Upper lobe of left lung (tissue), 6 donors: ENCODE measurements around the gene BAMBI. TPM values are rescaled to one million over a fixed set of nuclear protein-coding genes. Genes with fewer than 3 reads are reported as not detected.

Source experiments
- ATAC-seq, 2 donors: fragments of 200-7000 bp; cut with Tn5 transposase; one replicate each; pipeline ENCODE4 v1.9.1; 2022; ENCODE audit warnings: mild to moderate bottlenecking in 2 of 2, moderate library complexity in 2 of 2; ENCODE audit not compliant: low FRiP score in 2 of 2
- DNase-seq, 2 donors: peaks; one replicate each; pipeline ENCODE4 v3.0.0-alpha.2; 2019 to 2020
- H3K27ac ChIP-seq, 4 donors: fragments of 200-600 bp; sonication (generic); one replicate each; pipeline ENCODE4 v1.5.1; 2016 to 2019
- H3K27me3 ChIP-seq, 4 donors: fragments of 200-600 bp; sonication (generic); one replicate each; pipeline ENCODE4 v1.5.1; 2017 to 2019
- H3K36me3 ChIP-seq, 4 donors: fragments of 200-600 bp; sonication (generic); one replicate each; pipeline ENCODE4 v1.5.1; 2016 to 2019
- H3K4me1 ChIP-seq, 4 donors: fragments of 200-600 bp; sonication (generic); one replicate each; pipeline ENCODE4 v1.5.1; 2018 to 2019
- H3K4me3 ChIP-seq, 4 donors: fragments of 200-600 bp; sonication (generic); one replicate each; pipeline ENCODE4 v1.5.1; 2017 to 2019; ENCODE audit warnings: mild to moderate bottlenecking in 2 of 4, moderate library complexity in 1 of 4
- H3K9me3 ChIP-seq, 4 donors: fragments of 200-600 bp; sonication (generic); one replicate each; pipeline ENCODE4 v1.5.1; 2018 to 2019
- CTCF ChIP-seq, 6 experiments: fragments of 450-650 bp in 4 of 6; fragments of 200-600 bp in 2 of 6; sonication (generic) in 2 of 6; IDR thresholded peaks; one replicate each; pipeline ENCODE4 v1.5.1; 2016 to 2019; ENCODE audit warnings: antibody characterized with exemption in 6 of 6
- EP300 ChIP-seq, 4 donors: sonication (generic); formaldehyde crosslinking; IDR thresholded peaks; one replicate each; pipeline ENCODE4 v1.5.1; 2017; ENCODE audit warnings: antibody characterized with exemption in 4 of 4, control low read depth in 2 of 4
- POLR2A ChIP-seq, 4 donors: fragments of 450-650 bp; IDR thresholded peaks; one replicate each; pipeline ENCODE4 v1.5.1; 2016 to 2017; ENCODE audit warnings: antibody characterized with exemption in 4 of 4, mild to moderate bottlenecking in 2 of 4
- POLR2AphosphoS5 ChIP-seq, 2 donors: sonication (generic); formaldehyde crosslinking; IDR thresholded peaks; one replicate each; pipeline ENCODE4 v1.5.1; 2017; ENCODE audit warnings: antibody characterized with exemption in 2 of 2
- WGBS, 2 donors: methylation state at CpG; one replicate each; pipeline ENCODE4 v1.1.5; 2017 to 2018; 5-methylcytosine and 5-hydroxymethylcytosine counted together
- total RNA-seq, 6 donors: library from RNA; depleted of rRNA in 4 of 6; stranded (reverse); fragments of >200 nt in 4 of 6; gene quantifications; one replicate each; pipeline versions ENCODE4 v1.1.0 to v1.2.1, GENCODE V29; 2016 to 2021
- donor health status: DM: no; HTN: no; CAD: no; lungs with moderate emphysema.
- donor health status: DM: no; HTN: yes; CAD: no; lungs with severe emphysema.

BAMBI gene
- total RNA-seq, 6 donors from 2014 or later, result 2.8 to 14.3 (median 8.8) TPM

- no peaks in the 10 kb centered on the region for H3K9me3 ChIP-seq
- WGBS, 2 donors, result 67 to 71% methylated on average over 12 of the region's 12 CpGs
- no peak overlapping the region for H3K27ac ChIP-seq
- no peak for DNase-seq
- TF ChIP-seq EP300 (IDR thresholded peaks at IDR 0.05), result no peak
- no peaks in the 10 kb centered on the region for H3K36me3 ChIP-seq
- H3K4me1 ChIP-seq, result no peaks in the 10 kb centered on the region
- ATAC-seq, result no peak
- H3K4me3 ChIP-seq, result no peak overlapping the region
- H3K27me3 ChIP-seq, result no peaks in the 10 kb centered on the region
These were observed 27.3 kb downstream of the BAMBI start for GRCh38 chr10:28704464-28705161.

- TF ChIP-seq EP300 (IDR thresholded peaks at IDR 0.05) (no peak), CTCF (IDR thresholded peaks at IDR 0.05) (no peak), POLR2AphosphoS5 (IDR thresholded peaks at IDR 0.05) (no peak), POLR2A (IDR thresholded peaks at IDR 0.05) (no peak)
- no peaks in the 10 kb centered on the region for H3K36me3 ChIP-seq
- WGBS, 2 donors, result 65 to 66% methylated on average over 7 to 8 of the region's 8 CpGs
- DNase-seq, result peak in 1 of 2 donors; percentile 39
- no peaks in the 10 kb centered on the region for H3K27me3 ChIP-seq
- no peaks in the 10 kb centered on the region for H3K9me3 ChIP-seq
- no peaks in the 10 kb centered on the region for H3K4me1 ChIP-seq
- ATAC-seq, result no peak
- no peak overlapping the region for H3K27ac ChIP-seq
- H3K4me3 ChIP-seq, result no peak overlapping the region
These were observed 28.2 kb downstream of the BAMBI start for GRCh38 chr10:28705472-28705871.

- DNase-seq (no peak), ATAC-seq (no peak)
- no peaks in the 10 kb centered on the region for H3K27me3 ChIP-seq
- H3K36me3 ChIP-seq, result no peaks in the 10 kb centered on the region
- TF ChIP-seq POLR2AphosphoS5 (IDR thresholded peaks at IDR 0.05), result no peak
- no peaks in the 10 kb centered on the region for H3K4me1 ChIP-seq
- H3K27ac ChIP-seq, result no peak overlapping the region
- no peak overlapping the region for H3K4me3 ChIP-seq
- no peaks in the 10 kb centered on the region for H3K9me3 ChIP-seq
- 81 to 85% methylated on average over 9 of the region's 9 CpGs for WGBS, 2 donors
These were observed 31.8 kb downstream of the BAMBI start for GRCh38 chr10:28709001-28709710.

- TF ChIP-seq CTCF (IDR thresholded peaks at IDR 0.05), result no peak
- no peak for TF ChIP-seq POLR2A (IDR thresholded peaks at IDR 0.05)
- no peak for TF ChIP-seq EP300 (IDR thresholded peaks at IDR 0.05)
- TF ChIP-seq POLR2AphosphoS5 (IDR thresholded peaks at IDR 0.05), result no peak
These were observed 33.0 kb downstream of the BAMBI start for GRCh38 chr10:28710202-28710886.

DNA sequence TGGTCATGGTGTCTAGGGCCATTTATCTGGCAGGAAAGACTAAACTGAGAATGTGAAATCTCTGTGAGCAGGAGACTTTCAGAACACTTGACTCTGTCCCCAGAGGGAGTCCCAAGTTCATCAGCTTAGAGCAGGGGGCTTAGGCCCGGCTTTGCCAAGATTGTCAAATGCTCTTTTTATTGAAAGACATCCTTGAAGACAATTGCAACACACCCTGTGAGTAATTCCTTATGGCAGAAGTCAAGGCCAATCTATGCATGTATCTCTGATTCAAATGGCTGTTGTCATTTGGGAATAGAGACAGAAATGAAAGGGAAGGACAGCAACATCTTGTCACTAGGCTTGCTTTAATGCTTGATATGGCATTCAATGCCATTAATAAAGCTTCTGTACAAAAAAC is 33.7 kb downstream of the BAMBI start:
- Histone ChIP-seq H3K4me3 (no peak overlapping the region), H3K27ac (peak overlapping the region in 1 of 4 donors; percentile 22), H3K9me3 (no peaks in the 10 kb centered on the region), H3K36me3 (no peaks in the 10 kb centered on the region), H3K4me1 (no peaks in the 10 kb centered on the region), H3K27me3 (no peaks in the 10 kb centered on the region)
- ATAC-seq (no peak), DNase-seq (no peak)
- 80 to 88% methylated on average over 1 of the region's 1 CpG for WGBS, 2 donors
- TF ChIP-seq POLR2A (IDR thresholded peaks at IDR 0.05) (no peak), EP300 (IDR thresholded peaks at IDR 0.05) (no peak)

More at GRCh38 chr10:28710202-28710886, 33.0 kb downstream of the BAMBI start:
- no peaks in the 10 kb centered on the region for H3K9me3 ChIP-seq
- H3K4me1 ChIP-seq, result no peaks in the 10 kb centered on the region
- no peak overlapping the region for H3K4me3 ChIP-seq
- ATAC-seq (no peak), DNase-seq (no peak)
- H3K27me3 ChIP-seq, result no peaks in the 10 kb centered on the region
- no peaks in the 10 kb centered on the region for H3K36me3 ChIP-seq
- 65 to 68% methylated on average over 6 of the region's 6 CpGs for WGBS, 2 donors
- H3K27ac ChIP-seq, result peak overlapping the region in 1 of 4 donors; percentile 22

GRCh38 chr10:28711776-28712175 is 34.5 kb downstream of the BAMBI start:
- no peaks in the 10 kb centered on the region for H3K36me3 ChIP-seq
- no peak for DNase-seq
- H3K27me3 ChIP-seq, result no peaks in the 10 kb centered on the region
- 93 to 100% methylated on average over 3 of the region's 3 CpGs for WGBS, 2 donors
- H3K27ac ChIP-seq, result no peak overlapping the region
- H3K9me3 ChIP-seq, result no peaks in the 10 kb centered on the region
- no peak overlapping the region for H3K4me3 ChIP-seq
- ATAC-seq, result no peak
- TF ChIP-seq CTCF (IDR thresholded peaks at IDR 0.05) (no peak), EP300 (IDR thresholded peaks at IDR 0.05) (no peak), POLR2A (IDR thresholded peaks at IDR 0.05) (no peak), POLR2AphosphoS5 (IDR thresholded peaks at IDR 0.05) (no peak)
- no peaks in the 10 kb centered on the region for H3K4me1 ChIP-seq
